ENCODE data around the gene FAM174A. TPM values are rescaled to one million over a fixed set of nuclear protein-coding genes. Genes with fewer than 3 reads are reported as not detected.

The FAM174A gene
- total and polyA plus RNA-seq, 9 of the 15 experiments (the other 6 are each of a cell fraction or from before 2014, with no cell fraction given), result 0.14 to 2.9 (median 1.2) TPM

DNA sequence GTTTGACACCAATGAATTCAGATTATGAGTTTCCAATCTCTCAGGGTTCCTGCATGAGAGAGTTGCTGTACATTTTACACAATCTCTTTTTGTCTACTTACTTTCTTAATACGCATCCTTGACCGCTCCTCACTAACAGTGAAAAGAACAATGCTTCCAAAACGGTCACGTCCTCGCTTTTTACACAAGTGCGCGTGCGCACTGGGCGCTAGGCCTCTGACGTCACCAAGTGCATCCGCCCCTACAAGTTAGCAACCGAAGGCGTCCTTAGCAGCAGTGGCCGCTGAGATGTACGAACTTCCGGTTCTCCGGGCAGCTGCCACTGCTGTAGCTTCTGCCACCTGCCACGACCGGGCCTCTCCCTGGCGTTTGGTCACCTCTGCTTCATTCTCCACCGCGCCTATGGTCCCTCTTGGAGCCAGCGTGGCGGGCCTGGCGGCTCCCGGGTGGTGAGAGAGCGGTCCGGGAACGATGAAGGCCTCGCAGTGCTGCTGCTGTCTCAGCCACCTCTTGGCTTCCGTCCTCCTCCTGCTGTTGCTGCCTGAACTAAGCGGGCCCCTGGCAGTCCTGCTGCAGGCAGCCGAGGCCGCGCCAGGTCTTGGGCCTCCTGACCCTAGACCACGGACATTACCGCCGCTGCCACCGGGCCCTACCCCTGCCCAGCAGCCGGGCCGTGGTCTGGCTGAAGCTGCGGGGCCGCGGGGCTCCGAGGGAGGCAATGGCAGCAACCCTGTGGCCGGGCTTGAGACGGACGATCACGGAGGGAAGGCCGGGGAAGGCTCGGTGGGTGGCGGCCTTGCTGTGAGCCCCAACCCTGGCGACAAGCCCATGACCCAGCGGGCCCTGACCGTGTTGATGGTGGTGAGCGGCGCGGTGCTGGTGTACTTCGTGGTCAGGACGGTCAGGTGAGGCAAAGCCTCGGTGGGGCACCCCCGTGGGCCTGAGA is at the start of gene FAM174A (continued):
- TF ChIP-seq, protein P1, sequence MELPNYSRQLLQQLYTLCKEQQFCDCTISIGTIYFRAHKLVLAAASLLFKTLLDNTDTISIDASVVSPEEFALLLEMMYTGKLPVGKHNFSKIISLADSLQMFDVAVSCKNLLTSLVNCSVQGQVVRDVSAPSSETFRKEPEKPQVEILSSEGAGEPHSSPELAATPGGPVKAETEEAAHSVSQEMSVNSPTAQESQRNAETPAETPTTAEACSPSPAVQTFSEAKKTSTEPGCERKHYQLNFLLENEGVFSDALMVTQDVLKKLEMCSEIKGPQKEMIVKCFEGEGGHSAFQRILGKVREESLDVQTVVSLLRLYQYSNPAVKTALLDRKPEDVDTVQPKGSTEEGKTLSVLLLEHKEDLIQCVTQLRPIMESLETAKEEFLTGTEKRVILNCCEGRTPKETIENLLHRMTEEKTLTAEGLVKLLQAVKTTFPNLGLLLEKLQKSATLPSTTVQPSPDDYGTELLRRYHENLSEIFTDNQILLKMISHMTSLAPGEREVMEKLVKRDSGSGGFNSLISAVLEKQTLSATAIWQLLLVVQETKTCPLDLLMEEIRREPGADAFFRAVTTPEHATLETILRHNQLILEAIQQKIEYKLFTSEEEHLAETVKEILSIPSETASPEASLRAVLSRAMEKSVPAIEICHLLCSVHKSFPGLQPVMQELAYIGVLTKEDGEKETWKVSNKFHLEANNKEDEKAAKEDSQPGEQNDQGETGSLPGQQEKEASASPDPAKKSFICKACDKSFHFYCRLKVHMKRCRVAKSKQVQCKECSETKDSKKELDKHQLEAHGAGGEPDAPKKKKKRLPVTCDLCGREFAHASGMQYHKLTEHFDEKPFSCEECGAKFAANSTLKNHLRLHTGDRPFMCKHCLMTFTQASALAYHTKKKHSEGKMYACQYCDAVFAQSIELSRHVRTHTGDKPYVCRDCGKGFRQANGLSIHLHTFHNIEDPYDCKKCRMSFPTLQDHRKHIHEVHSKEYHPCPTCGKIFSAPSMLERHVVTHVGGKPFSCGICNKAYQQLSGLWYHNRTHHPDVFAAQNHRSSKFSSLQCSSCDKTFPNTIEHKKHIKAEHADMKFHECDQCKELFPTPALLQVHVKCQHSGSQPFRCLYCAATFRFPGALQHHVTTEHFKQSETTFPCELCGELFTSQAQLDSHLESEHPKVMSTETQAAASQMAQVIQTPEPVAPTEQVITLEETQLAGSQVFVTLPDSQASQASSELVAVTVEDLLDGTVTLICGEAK (IDR thresholded peaks at IDR 0.05), result peak; percentile 86
- TF ChIP-seq, protein P1 (CRISPR knock-in tag; IDR thresholded peaks at IDR 0.05), result no peak
- TF ChIP-seq SMARCE1 (IDR thresholded peaks at IDR 0.05) (no peak), TBP (optimal IDR thresholded peaks at IDR 0.05; ENCODE audit: low read depth, low read length) (peak; percentile 43), SUPT5H (IDR thresholded peaks at IDR 0.05) (0 out of 2 replicates have a peak, but pooled peaks have one; percentile 42), HDAC1 (IDR thresholded peaks at IDR 0.05) (peak in 1 of 2 experiments; percentile 88; a peak in 2 of 4 replicates), BRD9 (IDR thresholded peaks at IDR 0.05; ENCODE audit: low read depth, partially characterized antibody) (no peak), HMG20B (CRISPR knock-in tag; IDR thresholded peaks at IDR 0.05) (0 out of 2 replicates have a peak, but pooled peaks have one; percentile 45), SIN3A (IDR thresholded peaks at IDR 0.05; ENCODE audit: borderline replicate concordance in 2 of 2, control insufficient read depth in 1 of 2, low read depth in 2 of 2, low read length in 2 of 2) (peak; percentile 57 to 77; a peak in 3 of 4 replicates), MEIS2 (IDR thresholded peaks at IDR 0.05; ENCODE audit: partially characterized antibody) (peak; percentile 39), NBN (IDR thresholded peaks at IDR 0.05; ENCODE audit: low read depth) (peak; percentile 65; the same call in 1 of the 2 replicates), MTA1 (IDR thresholded peaks at IDR 0.05; ENCODE audit: borderline replicate concordance) (peak; percentile 95), PTBP1 (IDR thresholded peaks at IDR 0.05; ENCODE audit: low read depth, low read length) (no peak), CREB1 (IDR thresholded peaks at IDR 0.05) (peak; percentile 91), CREB1 (CRISPR knock-in tag; IDR thresholded peaks at IDR 0.05) (peak; percentile 90), RBBP5 (IDR thresholded peaks at IDR 0.05; ENCODE audit: borderline replicate concordance, insufficient read depth, low read length, poor library complexity, severe bottlenecking) (peak; percentile 46), JUNB (CRISPR knock-in tag; conservative IDR thresholded peaks at IDR 0.05) (no peak), RFX1 (IDR thresholded peaks at IDR 0.05) (peak; percentile 91)
- TF ChIP-seq, protein P2, sequence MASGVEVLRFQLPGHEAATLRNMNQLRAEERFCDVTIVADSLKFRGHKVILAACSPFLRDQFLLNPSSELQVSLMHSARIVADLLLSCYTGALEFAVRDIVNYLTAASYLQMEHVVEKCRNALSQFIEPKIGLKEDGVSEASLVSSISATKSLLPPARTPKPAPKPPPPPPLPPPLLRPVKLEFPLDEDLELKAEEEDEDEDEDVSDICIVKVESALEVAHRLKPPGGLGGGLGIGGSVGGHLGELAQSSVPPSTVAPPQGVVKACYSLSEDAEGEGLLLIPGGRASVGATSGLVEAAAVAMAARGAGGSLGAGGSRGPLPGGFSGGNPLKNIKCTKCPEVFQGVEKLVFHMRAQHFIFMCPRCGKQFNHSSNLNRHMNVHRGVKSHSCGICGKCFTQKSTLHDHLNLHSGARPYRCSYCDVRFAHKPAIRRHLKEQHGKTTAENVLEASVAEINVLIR (CRISPR knock-in tag; IDR thresholded peaks at IDR 0.05), result peak; percentile 88
